DOHH2 (cell line): ENCODE results near the gene RAB7A.

ENCODE experiments used
- CTCF ChIP-seq: fragments of 200-600 bp; sonication (generic); IDR thresholded peaks from one replicate; pipeline ENCODE4 v1.5.1; 2014; ENCODE audit warnings: antibody characterized with exemption, mild to moderate bottlenecking, low read depth, low read length; ENCODE audit not compliant: poor library complexity, severe bottlenecking
- EZH2phosphoT487 ChIP-seq: fragments of 200-600 bp; sonication (generic); IDR thresholded peaks from 2 replicates; pipeline ENCODE4 v1.6.1; 2017; ENCODE audit warnings: borderline replicate concordance, mild to moderate bottlenecking, antibody characterized with exemption, low read length, moderate library complexity, mixed read lengths

GRCh38 chr3:128763967-128764366 is 38.0 kb downstream of the RAB7A start:
- TF ChIP-seq CTCF = no peak
- TF ChIP-seq EZH2phosphoT487 = no peak
